Chondrocyte (in vitro differentiated cells): ENCODE data around the gene NTN1. TPM values are rescaled to one million over a fixed set of nuclear protein-coding genes. Genes with fewer than 3 reads are reported as not detected.
A peak's percentile ranks its signal among the peaks of the same experiment; 100 is the strongest.

Experiments used
- DNase-seq: peaks from one replicate; pipeline ENCODE4 v3.0.0; 2021; ENCODE audit warnings: mixed read lengths, low spot score
- H3K27ac Mint-ChIP-seq: one replicate; pipeline ENCODE4 v1.8.0; 2021; ENCODE audit warnings: mild to moderate bottlenecking, moderate library complexity, mixed read lengths; ENCODE audit not compliant: unreplicated experiment
- H3K27me3 Mint-ChIP-seq: 2 replicates; pipeline ENCODE4 v1.8.0; 2021; ENCODE audit warnings: low read depth, mixed read lengths
- H3K36me3 Mint-ChIP-seq: 2 replicates; pipeline ENCODE4 v1.8.0; 2021; ENCODE audit warnings: low read depth, mixed read lengths
- H3K4me1 Mint-ChIP-seq: 2 replicates; pipeline ENCODE4 v1.8.0; 2021; ENCODE audit warnings: low read depth, mild to moderate bottlenecking, mixed read lengths
- H3K4me3 Mint-ChIP-seq: one replicate; pipeline ENCODE4 v1.8.0; 2021; ENCODE audit warnings: mild to moderate bottlenecking, moderate library complexity, mixed read lengths; ENCODE audit not compliant: unreplicated experiment
- H3K9me3 Mint-ChIP-seq: 2 replicates; pipeline ENCODE4 v1.8.0; 2021; ENCODE audit warnings: low read depth, mixed read lengths
- total RNA-seq: library from RNA; stranded (reverse); gene quantifications from 3 replicates; pipeline ENCODE4 v1.2.1, GENCODE V29; 2021
- TF ChIP-seq, protein P1 (sequence below): fragments of 200-600 bp; sonication (generic); IDR thresholded peaks from 2 replicates; pipeline ENCODE4 v1.5.0; 2021; ENCODE audit warnings: antibody characterized with exemption, mild to moderate bottlenecking, moderate library complexity

Gene NTN1
- total RNA-seq, 1 donor from 2014 or later: 4.0 TPM

DNA sequence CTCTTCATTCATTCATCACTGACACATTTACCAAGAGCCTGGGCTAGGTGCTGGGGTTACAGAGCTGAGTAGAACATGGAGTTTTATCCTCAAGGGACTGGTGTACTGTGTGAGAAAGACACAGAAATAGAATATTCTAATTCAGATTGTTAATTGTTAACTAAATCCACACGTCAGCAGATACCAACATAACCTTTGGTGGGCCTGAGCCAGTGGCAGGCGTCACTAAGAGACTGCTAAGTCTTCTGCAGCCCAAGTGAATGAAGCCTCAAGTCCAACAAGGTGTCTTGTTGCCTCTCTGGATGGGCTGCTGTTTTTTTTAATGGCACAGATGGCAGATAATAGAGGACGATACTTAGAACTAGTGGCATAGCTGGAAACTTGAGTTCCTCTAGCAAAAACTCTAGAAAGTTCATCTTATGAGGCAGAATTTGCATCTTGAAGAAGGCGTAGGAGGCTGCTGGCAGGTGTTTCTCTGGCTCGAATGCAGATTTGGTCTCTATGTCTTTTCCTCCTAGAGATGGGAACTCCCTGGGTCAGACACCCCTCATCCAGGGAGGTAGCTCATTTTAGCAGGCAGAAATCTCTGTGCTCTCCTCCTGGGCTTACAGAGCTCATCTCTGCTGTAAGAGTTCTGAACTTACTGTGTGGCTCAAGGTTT, 179.5 kb downstream of the NTN1 start:
- H3K27me3 Mint-ChIP-seq: peaks cover 20% of the 10 kb centered on the region
- TF ChIP-seq, protein P1, sequence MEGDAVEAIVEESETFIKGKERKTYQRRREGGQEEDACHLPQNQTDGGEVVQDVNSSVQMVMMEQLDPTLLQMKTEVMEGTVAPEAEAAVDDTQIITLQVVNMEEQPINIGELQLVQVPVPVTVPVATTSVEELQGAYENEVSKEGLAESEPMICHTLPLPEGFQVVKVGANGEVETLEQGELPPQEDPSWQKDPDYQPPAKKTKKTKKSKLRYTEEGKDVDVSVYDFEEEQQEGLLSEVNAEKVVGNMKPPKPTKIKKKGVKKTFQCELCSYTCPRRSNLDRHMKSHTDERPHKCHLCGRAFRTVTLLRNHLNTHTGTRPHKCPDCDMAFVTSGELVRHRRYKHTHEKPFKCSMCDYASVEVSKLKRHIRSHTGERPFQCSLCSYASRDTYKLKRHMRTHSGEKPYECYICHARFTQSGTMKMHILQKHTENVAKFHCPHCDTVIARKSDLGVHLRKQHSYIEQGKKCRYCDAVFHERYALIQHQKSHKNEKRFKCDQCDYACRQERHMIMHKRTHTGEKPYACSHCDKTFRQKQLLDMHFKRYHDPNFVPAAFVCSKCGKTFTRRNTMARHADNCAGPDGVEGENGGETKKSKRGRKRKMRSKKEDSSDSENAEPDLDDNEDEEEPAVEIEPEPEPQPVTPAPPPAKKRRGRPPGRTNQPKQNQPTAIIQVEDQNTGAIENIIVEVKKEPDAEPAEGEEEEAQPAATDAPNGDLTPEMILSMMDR: no peak
- H3K27ac Mint-ChIP-seq: no peak overlapping the region
- H3K4me1 Mint-ChIP-seq: peaks cover 12% of the 10 kb centered on the region
- no peaks in the 10 kb centered on the region for H3K36me3 Mint-ChIP-seq
- no peak overlapping the region for H3K4me3 Mint-ChIP-seq
- DNase-seq: no peak
- peaks cover 4% of the 10 kb centered on the region for H3K9me3 Mint-ChIP-seq

DNA sequence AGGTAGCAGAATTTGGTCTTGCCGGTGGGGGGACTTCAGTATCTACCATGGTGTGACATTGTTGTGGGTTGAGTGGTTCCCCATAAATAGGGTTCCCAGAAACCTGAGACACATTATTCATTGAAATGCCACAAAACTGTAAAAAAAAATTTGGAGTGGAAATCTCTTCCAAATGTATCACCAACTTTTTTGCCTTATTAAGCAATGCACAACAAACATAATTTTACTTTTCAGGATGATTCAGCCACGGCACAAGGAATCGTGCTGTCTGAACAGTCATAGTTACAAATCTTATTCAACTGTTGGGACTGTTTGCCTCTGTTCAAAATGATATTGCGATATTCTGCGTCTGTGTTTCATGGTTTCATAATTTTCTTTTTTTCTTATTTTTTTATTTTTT, 181.2 kb downstream of the NTN1 start:
- no peak for DNase-seq
- peaks cover 23% of the 10 kb centered on the region for H3K27me3 Mint-ChIP-seq
- no peak overlapping the region for H3K4me3 Mint-ChIP-seq
- no peak overlapping the region for H3K27ac Mint-ChIP-seq
- H3K9me3 Mint-ChIP-seq: peaks cover 4% of the 10 kb centered on the region
- H3K36me3 Mint-ChIP-seq: no peaks in the 10 kb centered on the region
- H3K4me1 Mint-ChIP-seq: no peaks in the 10 kb centered on the region
- TF ChIP-seq, protein P1: no peak

DNA sequence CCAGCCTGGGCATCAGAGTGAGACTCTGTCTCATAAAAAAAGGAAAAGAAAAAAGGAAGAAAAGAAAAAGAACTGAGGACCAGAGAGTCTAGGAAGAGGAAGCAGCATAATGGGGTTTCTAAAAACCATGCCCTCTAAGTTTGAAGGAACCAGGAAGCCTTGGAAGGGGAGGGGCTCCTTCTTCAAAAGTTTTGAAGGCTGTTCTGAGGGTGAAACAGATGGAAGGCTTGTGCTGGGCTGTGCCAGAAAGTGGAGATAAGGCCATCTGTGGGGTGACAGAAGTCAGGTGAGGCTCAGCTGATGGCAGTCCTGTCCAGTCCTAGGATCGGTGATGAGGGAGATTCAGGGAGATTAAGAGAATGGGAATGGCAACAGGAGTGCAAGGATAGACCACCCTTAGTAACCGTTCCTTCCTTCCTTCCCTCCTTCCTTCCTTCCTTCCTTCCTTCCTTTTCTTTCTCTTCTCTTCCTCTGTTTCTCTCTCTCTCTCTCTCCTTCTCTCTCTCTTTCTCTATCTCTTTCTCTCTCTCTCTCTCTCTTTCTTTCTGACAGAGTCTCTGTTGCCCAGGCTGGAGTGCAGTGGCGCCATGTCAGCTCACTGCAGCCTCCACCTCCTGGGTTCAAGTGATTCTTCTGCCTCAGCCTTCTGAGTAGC, 182.6 kb downstream of the NTN1 start:
- peaks cover 23% of the 10 kb centered on the region for H3K27me3 Mint-ChIP-seq
- no peak overlapping the region for H3K27ac Mint-ChIP-seq
- DNase-seq: peak; percentile 3
- no peaks in the 10 kb centered on the region for H3K36me3 Mint-ChIP-seq
- TF ChIP-seq, protein P1: no peak
- H3K9me3 Mint-ChIP-seq: peaks cover 4% of the 10 kb centered on the region
- H3K4me3 Mint-ChIP-seq: no peak overlapping the region
- H3K4me1 Mint-ChIP-seq: no peaks in the 10 kb centered on the region

GRCh38 chr17:9204637-9205329, 183.5 kb downstream of the NTN1 start:
- no peak overlapping the region for H3K27ac Mint-ChIP-seq

More at GRCh38 chr17:9204637-9205329, 183.5 kb downstream of the NTN1 start:
- no peaks in the 10 kb centered on the region for H3K4me1 Mint-ChIP-seq
- DNase-seq: peak; percentile 36
- peaks cover under 1% of the 10 kb centered on the region for H3K9me3 Mint-ChIP-seq
- peaks cover 23% of the 10 kb centered on the region for H3K27me3 Mint-ChIP-seq
- no peaks in the 10 kb centered on the region for H3K36me3 Mint-ChIP-seq
- H3K4me3 Mint-ChIP-seq: no peak overlapping the region
- TF ChIP-seq, protein P1: no peak
